Gastroesophageal sphincter (tissue), 4 donors: ENCODE data around the gene MRGPRE. TPM values are rescaled to one million over a fixed set of nuclear protein-coding genes. Genes with fewer than 3 reads are reported as not detected.
"Not testable (repeated sequence)": the region's sequence is repeated elsewhere in the genome, so short reads cannot be mapped to it uniquely, and the experiment has no call there.

Source experiments
- ATAC-seq: fragments of 150-250 bp; one replicate; pipeline ENCODE4 v1.9.1; 2016; ENCODE audit warnings: mild to moderate bottlenecking, moderate library complexity
- H3K27ac ChIP-seq, 4 donors: fragments of 200-600 bp; sonication (generic) in 3 of 4; 1 replicate in 3 of 4; 2 replicates in 1 of 4; pipeline ENCODE4 v1.5.1; 2016 to 2019
- H3K27me3 ChIP-seq: fragments of 200-600 bp; sonication (generic); one replicate; pipeline ENCODE4 v1.5.1; 2019
- H3K36me3 ChIP-seq, 2 donors: fragments of 200-600 bp; sonication (generic); one replicate each; pipeline ENCODE4 v1.5.1; 2019; ENCODE audit warnings: control low read depth in 1 of 2
- H3K4me1 ChIP-seq, 3 donors: fragments of 200-600 bp; sonication (generic); 1 replicate in 2 of 3; 2 replicates in 1 of 3; pipeline ENCODE4 v1.5.1; 2016 to 2019; ENCODE audit warnings: control low read depth in 2 of 3
- H3K4me3 ChIP-seq, 2 donors: fragments of 200-600 bp; sonication (generic); one replicate each; pipeline ENCODE4 v1.5.1; 2019; ENCODE audit warnings: mild to moderate bottlenecking in 1 of 2, moderate library complexity in 1 of 2
- H3K9me3 ChIP-seq, 3 donors: fragments of 200-600 bp; sonication (generic); one replicate each; pipeline ENCODE4 v1.5.1; 2017 to 2019; ENCODE audit warnings: control low read depth in 2 of 3
- EP300 ChIP-seq: sonication (generic); formaldehyde crosslinking; IDR thresholded peaks from one replicate; pipeline ENCODE4 v1.6.1; 2017; ENCODE audit warnings: antibody characterized with exemption, mild to moderate bottlenecking
- POLR2A ChIP-seq, 2 donors: fragments of 450-650 bp; IDR thresholded peaks; one replicate each; pipeline ENCODE4 v1.6.1; 2017; ENCODE audit warnings: antibody characterized with exemption in 2 of 2, mild to moderate bottlenecking in 2 of 2, moderate library complexity in 1 of 2
- POLR2AphosphoS5 ChIP-seq: sonication (generic); formaldehyde crosslinking; IDR thresholded peaks from one replicate; pipeline ENCODE4 v1.6.1; 2017; ENCODE audit warnings: antibody characterized with exemption
- WGBS, 2 donors: methylation state at CpG; one replicate each; pipeline ENCODE4 v1.1.5; 2018; ENCODE audit warnings: low coverage in 1 of 2; 5-methylcytosine and 5-hydroxymethylcytosine counted together
- total RNA-seq, 4 donors: library from RNA; depleted of rRNA; stranded (reverse); fragments of >200 nt; gene quantifications; one replicate each; pipeline ENCODE4 v1.1.0, GENCODE V29; 2016
- TF ChIP-seq, protein P1 (sequence below), 4 experiments: fragments of 200-600 bp in 2 of 4; fragments of 450-650 bp in 2 of 4; sonication (generic) in 1 of 4; IDR thresholded peaks; one replicate each; pipeline ENCODE4 v1.5.1; 2017 to 2019; ENCODE audit warnings: antibody characterized with exemption in 4 of 4, mild to moderate bottlenecking in 2 of 4, moderate library complexity in 2 of 4

Gene MRGPRE, protein sequence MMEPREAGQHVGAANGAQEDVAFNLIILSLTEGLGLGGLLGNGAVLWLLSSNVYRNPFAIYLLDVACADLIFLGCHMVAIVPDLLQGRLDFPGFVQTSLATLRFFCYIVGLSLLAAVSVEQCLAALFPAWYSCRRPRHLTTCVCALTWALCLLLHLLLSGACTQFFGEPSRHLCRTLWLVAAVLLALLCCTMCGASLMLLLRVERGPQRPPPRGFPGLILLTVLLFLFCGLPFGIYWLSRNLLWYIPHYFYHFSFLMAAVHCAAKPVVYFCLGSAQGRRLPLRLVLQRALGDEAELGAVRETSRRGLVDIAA
- total RNA-seq, result not detected

DNA sequence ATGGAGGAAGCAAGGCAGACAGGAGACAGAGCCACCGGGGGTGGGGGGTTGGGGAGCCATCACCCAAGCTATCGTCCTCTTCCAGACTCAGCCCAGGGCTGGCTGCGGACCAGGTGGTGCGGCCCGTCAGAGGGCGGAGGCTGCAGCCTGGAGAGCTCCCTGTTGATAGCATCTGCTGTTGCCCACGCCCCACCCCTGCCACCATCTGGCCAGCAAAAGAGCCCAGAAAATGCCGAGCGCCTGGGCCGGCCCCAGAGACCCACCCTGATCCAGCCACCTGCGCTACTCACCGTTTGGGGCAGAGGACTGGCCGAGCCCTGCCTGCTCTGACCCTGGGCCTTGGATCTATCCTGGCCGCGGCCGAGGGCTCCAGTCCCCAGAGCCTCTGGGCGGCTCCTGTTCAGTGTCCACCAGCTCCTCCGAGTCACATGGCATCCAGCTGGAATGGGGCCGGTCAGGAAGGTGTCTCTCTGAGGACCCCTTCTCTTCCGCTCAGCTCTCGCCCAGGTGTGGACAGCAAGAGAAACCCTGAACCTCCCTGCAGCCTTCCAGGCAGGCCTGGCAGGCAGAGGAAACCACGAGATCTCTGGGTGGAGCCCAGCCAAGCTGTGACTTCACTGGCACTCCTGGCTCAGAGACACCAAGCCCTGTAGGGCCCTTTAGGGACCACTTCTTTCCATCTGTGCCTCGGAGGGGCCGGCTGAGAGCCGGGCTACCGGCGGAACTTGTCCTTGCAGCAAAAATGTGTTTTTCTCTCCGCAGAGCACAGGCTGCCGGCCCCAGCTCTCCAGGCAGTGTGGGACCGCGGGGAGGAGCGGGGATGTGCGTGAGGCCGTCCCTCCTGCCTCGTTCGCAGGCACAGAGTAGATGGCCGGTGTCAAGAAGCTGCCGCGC, at the start of gene MRGPRE:
MRGPRE (minus strand) TSS at position 567 of the 894 bp plus-strand sequence. CDS start 3,618 bp downstream, outside the sequence.
- TF ChIP-seq POLR2A (IDR thresholded peaks at IDR 0.05), result no peak
- TF ChIP-seq EP300, result no peak
- no peak for TF ChIP-seq POLR2AphosphoS5
- TF ChIP-seq, protein P1, sequence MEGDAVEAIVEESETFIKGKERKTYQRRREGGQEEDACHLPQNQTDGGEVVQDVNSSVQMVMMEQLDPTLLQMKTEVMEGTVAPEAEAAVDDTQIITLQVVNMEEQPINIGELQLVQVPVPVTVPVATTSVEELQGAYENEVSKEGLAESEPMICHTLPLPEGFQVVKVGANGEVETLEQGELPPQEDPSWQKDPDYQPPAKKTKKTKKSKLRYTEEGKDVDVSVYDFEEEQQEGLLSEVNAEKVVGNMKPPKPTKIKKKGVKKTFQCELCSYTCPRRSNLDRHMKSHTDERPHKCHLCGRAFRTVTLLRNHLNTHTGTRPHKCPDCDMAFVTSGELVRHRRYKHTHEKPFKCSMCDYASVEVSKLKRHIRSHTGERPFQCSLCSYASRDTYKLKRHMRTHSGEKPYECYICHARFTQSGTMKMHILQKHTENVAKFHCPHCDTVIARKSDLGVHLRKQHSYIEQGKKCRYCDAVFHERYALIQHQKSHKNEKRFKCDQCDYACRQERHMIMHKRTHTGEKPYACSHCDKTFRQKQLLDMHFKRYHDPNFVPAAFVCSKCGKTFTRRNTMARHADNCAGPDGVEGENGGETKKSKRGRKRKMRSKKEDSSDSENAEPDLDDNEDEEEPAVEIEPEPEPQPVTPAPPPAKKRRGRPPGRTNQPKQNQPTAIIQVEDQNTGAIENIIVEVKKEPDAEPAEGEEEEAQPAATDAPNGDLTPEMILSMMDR (IDR thresholded peaks at IDR 0.05), result no peak
- H3K27me3 ChIP-seq, result peaks cover 50% of the 10 kb centered on the region
- 72% methylated on average over 5 of the region's 39 CpGs; no CpG with 5 or more reads in 1 of the 2 donors for WGBS, 2 donors
- no peaks in the 10 kb centered on the region for H3K36me3 ChIP-seq
- H3K4me1 ChIP-seq, result peaks cover 0 to 8% (median 0%) of the 10 kb centered on the region in 3 donors
- peak within 1 kb of the TSS in 1 of 2 donors; percentile 27 for H3K4me3 ChIP-seq
- H3K9me3 ChIP-seq, result no peaks in the 10 kb centered on the region
- H3K27ac ChIP-seq, result no peak within 1 kb of the TSS
- no peak for ATAC-seq

DNA sequence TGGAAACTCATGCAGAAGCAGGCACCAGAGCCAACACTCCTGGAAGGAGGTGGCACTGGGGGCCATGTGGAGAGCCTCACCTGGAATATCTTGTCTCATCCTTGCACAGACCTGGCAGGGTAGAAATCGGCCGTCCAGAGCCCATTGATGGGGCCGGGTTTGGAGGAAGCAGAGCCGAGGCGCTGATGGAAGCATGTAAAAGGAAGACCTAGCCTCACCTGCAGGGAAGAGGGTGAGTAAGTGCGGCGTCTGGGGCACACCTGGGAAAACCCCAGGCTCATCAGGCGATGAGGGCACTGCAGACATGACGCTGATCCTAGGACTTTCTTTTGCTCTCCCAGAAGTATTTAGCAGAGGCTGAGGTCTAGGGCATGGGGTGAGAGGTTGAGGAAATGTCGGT, 48.9 kb upstream of the MRGPRE start:
- not testable (repeated sequence) for H3K4me3 ChIP-seq, H3K36me3 ChIP-seq, H3K4me1 ChIP-seq, H3K27ac ChIP-seq, H3K27me3 ChIP-seq, H3K9me3 ChIP-seq, ATAC-seq
- no CpG with 5 or more reads among the region's 10 CpGs for WGBS, 2 donors

DNA sequence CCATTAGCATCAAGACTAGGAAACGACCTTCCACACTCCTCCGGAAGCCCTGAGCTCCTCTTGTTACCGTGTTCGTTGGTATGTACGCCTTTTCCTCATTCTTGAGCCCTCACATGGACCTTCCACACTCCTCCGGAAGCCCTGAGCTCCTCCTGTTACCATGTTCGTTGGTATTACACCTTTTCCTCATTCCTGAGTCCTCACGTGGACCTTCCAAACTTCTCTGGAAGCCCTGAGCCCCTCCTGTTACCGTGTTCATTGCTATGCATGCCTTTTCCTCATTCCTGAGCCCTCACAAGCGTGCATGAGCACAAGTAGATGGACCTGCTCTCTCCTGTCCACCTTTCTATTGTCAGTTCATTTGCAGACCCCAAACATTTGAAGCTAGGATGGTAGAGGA, 48.4 kb upstream of the MRGPRE start:
- not testable (repeated sequence) for H3K36me3 ChIP-seq, H3K27me3 ChIP-seq, H3K9me3 ChIP-seq, H3K27ac ChIP-seq, H3K4me1 ChIP-seq, H3K4me3 ChIP-seq, ATAC-seq
- no CpG with 5 or more reads among the region's 10 CpGs for WGBS, 2 donors

DNA sequence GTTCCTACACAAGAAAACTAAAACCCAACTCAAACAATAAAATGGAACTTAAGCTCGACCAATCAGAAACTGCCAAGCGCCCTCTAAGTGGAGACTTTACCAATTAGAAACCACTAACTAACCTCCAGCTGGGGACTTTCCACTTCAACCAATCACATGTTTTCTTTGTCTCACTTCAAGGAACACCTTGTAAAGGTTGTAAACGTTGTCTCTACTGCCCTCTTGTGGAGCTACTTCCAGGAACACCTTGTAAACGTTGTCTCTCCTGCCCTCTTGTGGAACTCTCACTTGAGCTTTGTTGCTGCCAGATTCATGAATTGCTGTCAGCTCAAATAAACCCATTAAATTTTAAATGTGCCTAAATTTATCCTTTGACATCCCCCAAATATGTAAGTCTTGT, 46.7 kb upstream of the MRGPRE start:
- not testable (repeated sequence) for H3K4me3 ChIP-seq, H3K27ac ChIP-seq, ATAC-seq, H3K4me1 ChIP-seq, H3K27me3 ChIP-seq, H3K9me3 ChIP-seq, H3K36me3 ChIP-seq
- WGBS, 2 donors, result no CpG with 5 or more reads among the region's 4 CpGs

DNA sequence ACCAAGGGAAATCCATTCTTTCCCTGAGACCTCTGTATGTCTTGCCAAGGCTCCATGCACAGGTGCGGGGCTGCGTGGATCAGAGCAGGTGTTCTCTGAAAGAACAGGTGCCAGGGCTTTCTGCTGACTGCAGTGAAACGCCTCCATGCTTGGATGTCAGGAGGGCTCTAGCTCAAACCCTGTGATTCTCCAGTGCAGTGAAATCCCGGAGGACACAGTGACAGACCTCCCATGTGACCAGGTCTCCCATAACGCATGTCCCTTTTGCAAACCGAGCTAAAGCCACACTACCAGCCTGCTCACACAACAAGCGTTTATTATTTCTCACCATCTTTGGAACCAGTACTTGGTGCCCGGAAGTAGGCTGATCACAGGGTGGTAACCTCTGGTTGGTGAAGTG, 41.4 kb upstream of the MRGPRE start:
- ATAC-seq, H3K4me3 ChIP-seq, H3K4me1 ChIP-seq, H3K9me3 ChIP-seq, H3K36me3 ChIP-seq, H3K27ac ChIP-seq, H3K27me3 ChIP-seq: not testable (repeated sequence)
- no CpG with 5 or more reads among the region's 8 CpGs for WGBS, 2 donors

DNA sequence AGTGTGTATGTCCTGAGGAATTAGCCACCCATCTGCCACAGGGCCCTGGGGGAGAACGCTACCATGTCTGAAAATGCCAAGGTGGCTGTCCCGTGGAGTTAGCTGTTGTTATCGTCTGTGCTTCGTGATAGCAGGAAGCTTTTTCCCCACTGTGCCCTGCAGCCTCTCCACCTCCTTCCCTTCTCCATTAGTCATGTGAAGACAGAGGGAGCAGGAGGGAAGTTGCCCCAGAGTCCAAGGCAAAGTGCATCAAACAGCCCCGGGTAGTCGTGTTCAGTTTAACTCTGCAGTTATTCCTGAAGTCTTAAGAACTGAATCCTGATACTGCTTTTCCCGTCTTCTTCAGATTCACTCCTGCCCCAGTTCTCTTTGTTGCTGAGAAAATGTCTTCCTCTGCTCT, 30.3 kb upstream of the MRGPRE start:
- 46 to 63% methylated on average over 3 of the region's 7 CpGs for WGBS, 2 donors
- H3K4me3 ChIP-seq, H3K4me1 ChIP-seq, H3K36me3 ChIP-seq, H3K27me3 ChIP-seq, ATAC-seq, H3K9me3 ChIP-seq, H3K27ac ChIP-seq: not testable (repeated sequence)

DNA sequence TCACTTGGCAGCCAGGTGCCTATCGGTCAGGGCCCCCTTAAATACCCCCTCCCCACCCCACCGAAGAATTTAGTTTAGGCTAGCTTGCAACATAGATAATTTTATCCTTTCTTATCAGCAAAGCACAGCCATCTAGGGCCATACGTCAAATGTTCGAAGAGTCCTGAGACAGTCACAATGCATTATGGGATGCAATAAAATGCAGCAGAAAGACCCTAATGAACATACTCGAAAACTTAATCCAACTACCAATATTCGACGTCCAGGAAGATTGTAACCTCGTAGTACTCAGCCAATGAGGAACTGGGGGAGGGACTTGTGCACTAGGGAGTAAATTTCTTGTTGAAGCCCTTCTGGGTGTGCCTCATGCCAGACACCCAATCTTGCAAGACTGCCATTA, 29.6 kb upstream of the MRGPRE start:
- H3K27me3 ChIP-seq, H3K36me3 ChIP-seq, H3K9me3 ChIP-seq, ATAC-seq, H3K27ac ChIP-seq, H3K4me3 ChIP-seq, H3K4me1 ChIP-seq: not testable (repeated sequence)
- WGBS, 2 donors, result no CpG with 5 or more reads among the region's 8 CpGs

DNA sequence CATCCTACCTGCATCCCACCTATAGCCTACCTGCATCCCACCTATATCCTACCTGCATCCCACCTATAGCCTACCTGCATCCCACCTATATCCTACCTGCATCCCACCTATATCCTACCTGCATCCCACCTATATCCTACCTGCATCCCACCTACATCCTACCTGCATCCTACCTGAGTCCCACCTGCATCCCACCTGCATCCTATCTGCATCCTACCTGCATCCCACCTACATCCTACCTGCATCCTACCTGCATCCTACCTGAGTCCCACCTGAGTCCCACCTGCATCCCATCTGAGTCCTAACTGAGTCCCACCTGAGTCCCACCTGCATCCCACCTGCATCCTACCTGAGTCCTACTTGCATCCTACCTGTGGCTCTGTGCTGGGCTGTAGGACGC, 25.3 kb upstream of the MRGPRE start:
- not testable (repeated sequence) for H3K27me3 ChIP-seq, H3K36me3 ChIP-seq, H3K4me3 ChIP-seq, H3K9me3 ChIP-seq, H3K27ac ChIP-seq, H3K4me1 ChIP-seq, ATAC-seq
- 43% methylated on average over 1 of the region's 1 CpG; no CpG with 5 or more reads in 1 of the 2 donors for WGBS, 2 donors

DNA sequence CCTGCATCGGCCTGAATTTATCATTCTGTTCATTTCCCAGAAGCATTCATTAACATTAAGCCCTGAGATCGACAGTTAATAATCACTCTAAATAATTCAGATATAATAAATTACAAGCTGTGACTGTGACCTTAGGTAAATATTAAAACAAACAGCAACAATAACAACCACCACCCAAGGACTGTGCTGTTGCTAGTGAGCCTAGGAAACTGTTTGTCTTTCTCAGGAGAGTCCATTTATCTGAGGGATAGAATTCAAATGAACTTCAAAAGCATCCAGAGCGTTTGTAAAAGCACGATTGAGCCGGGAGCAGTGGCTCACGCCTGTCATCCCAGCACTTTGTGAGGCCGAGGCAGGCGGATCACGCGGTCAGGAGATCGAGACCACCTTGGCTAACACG, 23.0 kb upstream of the MRGPRE start:
- H3K27ac ChIP-seq, H3K9me3 ChIP-seq, H3K4me3 ChIP-seq, H3K36me3 ChIP-seq, H3K4me1 ChIP-seq, ATAC-seq, H3K27me3 ChIP-seq: not testable (repeated sequence)
- WGBS, 2 donors, result no CpG with 5 or more reads among the region's 12 CpGs

DNA sequence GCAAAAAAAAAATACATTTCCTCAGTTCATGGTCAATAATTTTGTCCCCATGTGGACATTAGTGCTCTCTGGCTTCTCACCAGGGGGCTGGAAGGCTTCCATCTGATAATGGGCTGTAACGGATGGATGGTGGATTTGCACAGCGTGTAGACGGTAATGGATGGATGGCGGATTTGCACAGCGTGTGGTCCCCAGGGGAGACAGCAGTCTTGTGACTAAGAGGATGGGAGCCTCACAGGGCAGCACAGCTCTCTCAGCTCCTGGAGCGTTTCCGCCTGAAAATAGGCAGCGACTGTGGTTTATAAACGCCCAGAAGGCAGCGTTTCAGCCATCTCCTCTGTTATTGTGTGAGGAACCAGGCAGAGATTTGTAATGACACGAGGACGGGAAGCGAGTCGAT, 22.6 kb upstream of the MRGPRE start:
- H3K36me3 ChIP-seq, ATAC-seq, H3K4me3 ChIP-seq, H3K27me3 ChIP-seq, H3K4me1 ChIP-seq, H3K9me3 ChIP-seq, H3K27ac ChIP-seq: not testable (repeated sequence)
- no CpG with 5 or more reads among the region's 14 CpGs for WGBS, 2 donors
